ENCODE measurements around the gene PITRM1.
A peak's percentile ranks its signal among the peaks of the same experiment; 100 is the strongest.
"Not testable (repeated sequence)": the region's sequence is repeated elsewhere in the genome, so short reads cannot be mapped to it uniquely, and the experiment has no call there.

The PITRM1 gene

GRCh38 chr10:3123571-3124411 lies 48.8 kb downstream of the PITRM1 start:
- peak in 4 of 51 donors; percentile 19 to 38 (median 34) for DNase-seq

GRCh38 chr10:3122486-3123205 lies 49.9 kb downstream of the PITRM1 start:
- DNase-seq, result no peak

- no peak for DNase-seq
Measured at GRCh38 chr10:3122034-3122433, 50.5 kb downstream of the PITRM1 start.

DNA sequence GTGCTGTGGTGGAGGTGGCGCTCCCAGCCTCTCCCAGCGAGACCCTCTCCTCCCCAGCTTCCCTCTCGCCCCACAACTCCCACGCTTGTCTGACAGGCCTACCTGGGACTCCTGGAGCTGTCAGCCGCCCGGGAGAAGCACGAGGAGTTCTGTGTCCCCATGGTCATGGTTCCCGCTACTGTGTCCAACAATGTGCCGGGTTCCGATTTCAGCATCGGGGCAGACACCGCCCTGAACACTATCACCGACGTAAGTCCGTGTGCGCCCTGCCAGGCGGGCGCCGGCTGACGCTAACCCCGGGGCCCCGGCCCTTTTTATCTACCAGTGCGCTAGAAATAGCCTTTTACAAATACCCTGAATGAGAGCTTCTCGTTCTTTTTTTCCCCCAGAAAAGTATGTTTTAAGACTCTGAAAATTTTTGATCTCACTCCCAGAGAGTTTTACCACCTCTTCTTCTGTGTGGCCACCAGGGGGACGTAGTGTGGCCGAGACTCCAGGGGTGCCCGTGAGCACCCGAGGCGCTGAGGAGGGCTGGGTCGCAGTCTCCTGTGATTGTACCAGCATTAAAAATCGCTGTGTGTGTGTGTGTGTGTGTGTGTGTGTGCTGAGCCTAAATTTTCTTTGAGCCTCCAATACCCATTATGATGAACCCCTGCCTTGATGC lies 52.7 kb downstream of the PITRM1 start:
- peak in 10 of 51 donors; percentile 13 to 48 (median 26) for DNase-seq

DNA sequence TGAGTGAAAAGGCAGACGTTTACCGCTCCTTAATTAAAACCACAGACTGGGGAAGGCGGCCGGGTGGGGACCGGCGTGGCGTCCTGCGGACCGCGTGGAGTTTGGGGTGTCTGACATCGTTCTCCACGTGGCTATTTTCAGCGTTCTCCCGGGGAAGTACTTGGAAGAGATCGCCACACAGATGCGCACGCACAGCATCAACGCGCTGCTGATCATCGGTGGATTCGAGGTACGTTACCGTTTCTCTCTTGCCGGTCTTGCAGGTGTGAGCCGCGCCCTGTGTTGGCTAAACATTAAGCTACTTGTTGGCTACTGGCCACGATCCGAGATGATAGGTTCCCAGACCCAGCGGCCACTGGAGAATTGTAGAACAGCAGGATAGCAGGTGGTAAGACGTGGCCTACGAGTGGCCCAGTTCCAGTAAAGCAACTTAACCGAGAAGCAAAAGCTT lies 53.9 kb downstream of the PITRM1 start:
- no peak for DNase-seq

DNA sequence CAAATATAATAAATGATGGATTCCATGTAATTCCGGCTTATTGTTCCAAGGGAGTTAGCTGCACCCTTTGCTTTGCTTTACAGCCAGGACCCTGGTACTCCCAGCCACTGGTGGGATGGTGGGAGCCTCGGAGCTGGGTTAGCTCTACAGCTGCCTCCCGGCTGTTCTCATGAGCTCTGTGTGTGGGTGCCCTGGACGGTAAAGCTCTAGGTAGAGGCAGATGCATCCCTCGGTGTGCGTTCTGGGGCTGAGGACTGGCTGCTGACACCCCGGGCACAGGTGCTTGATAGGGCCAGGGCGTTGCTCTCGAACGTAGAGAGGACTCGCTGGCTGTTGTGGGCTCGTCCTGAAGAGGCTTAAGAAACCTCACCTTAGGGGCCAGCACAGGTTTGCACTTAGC lies 55.1 kb downstream of the PITRM1 start:
- no peak for DNase-seq

GRCh38 chr10:3116508-3117100 lies 56.0 kb downstream of the PITRM1 start:
- no peak for DNase-seq

- no peak for DNase-seq
Measured at GRCh38 chr10:3115685-3116084, 56.9 kb downstream of the PITRM1 start.

DNA sequence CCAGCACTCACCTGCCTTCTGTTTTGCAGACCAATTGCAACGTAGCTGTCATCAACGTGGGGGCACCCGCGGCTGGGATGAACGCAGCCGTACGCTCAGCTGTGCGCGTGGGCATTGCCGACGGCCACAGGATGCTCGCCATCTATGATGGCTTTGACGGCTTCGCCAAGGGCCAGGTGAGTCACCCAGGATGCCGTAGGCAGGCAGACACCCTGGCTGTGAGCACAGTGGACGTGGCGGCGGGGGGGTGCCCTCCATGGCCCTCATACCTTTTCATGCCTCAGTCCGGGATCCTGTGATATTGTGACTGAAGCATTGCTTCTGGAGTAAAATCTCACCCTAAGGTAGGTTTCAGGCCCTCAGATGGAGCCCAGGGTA lies 59.2 kb downstream of the PITRM1 start:
- DNase-seq, result no peak

DNA sequence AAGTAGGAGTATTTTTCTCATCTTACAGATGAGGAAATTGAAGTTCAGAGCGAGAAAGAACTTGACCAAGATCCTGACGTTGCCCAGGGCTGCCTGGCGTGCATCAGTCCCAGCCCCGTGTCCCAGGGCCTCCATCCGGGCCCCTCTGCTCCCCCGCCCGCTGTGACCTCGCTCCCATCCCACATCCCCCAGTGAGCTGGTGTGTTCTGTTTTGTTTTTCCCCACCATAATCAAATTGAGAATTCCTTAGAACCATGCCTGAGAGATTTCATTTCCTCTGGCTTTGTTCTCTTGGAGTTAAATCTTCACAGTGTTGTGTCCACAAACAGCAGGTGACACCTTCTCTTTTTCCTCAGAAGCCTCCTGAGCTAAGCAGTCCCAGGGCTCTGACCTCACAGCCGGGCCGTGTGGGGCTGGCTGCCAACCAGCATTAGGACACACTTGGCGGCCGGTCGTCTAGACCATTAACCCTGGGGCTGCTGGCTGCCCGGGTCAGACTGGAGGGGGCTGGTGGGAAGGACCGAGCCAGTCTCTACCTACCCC lies 60.9 kb downstream of the PITRM1 start:
- peak in 23 of 51 donors; percentile 17 to 69 (median 40) for DNase-seq

DNA sequence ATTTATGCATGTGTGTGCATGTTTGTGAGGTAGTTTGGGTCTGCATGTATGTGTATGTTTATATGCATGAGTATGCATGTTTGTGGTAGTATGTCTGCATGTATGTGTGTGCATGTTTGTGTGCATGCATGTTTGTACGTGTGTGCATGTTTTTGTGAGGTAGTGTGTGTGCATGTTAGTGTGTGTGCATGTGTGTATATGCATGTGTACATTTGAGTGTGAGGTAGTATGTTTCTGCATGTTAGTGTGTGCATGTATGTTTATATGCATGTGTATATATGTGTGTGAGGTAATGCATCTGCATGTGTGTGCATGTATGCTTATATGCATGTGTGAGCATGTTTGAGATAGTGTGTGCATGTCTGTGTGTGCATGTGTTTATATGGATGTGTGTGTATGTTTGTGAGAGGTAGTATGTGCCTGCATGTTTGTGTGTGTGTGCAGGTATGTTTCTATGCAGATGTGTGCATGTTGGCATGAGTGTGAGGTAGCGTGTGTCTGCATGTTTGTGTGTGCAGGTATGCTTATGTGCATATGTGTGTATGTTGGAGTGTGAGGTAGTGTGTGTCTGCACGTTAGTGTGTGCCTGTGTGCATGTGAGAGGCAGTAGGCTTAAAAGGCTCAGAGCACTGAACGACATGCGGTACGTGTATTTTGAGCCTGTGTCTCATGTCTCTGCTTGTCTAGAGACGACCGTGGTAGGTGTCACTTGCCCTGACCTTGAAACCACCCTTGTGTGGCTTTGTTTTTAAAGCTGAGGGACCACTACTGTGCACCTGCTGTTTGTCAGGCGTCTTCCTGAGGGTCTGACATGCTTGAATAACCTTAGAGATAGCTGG lies 61.6 kb downstream of the PITRM1 start:
- no peak for DNase-seq

DNA sequence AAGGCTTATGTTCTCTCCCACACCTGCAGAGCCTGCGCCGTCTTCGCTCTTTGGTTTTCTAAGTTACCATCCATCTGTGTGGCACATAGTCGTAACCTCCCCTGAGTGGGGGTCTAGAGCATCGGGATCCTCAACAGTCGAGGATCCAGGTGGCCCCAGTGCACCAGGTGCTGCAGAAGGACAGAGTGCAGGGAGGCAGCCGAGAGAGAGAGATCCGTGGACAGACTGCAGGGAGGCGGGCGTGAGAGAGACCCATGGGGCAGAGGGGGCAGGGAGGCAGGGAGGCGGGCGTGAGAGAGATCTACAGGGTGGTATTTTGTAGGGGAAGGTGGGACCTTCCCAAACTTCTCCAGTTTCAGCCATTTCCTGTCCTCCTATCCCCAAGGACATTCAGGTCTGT lies 62.9 kb downstream of the PITRM1 start:
- no peak for DNase-seq

DNA sequence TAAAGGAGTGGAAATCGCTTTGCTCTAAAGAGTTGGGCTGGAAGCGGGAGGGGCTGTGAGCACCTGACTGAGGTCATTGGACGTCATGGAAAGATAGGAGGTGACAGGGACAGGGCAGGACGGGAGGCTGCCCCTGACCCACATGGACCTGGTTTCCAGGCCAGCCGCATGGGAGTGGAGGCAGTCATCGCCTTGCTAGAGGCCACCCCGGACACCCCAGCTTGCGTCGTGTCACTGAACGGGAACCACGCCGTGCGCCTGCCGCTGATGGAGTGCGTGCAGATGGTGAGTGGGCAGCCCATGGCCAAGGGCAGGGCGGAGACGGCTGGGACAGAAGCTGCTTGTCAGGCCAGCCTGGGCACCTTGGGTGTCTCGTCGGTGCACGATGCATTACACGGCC lies 63.4 kb downstream of the PITRM1 start:
- no peak for DNase-seq

DNA sequence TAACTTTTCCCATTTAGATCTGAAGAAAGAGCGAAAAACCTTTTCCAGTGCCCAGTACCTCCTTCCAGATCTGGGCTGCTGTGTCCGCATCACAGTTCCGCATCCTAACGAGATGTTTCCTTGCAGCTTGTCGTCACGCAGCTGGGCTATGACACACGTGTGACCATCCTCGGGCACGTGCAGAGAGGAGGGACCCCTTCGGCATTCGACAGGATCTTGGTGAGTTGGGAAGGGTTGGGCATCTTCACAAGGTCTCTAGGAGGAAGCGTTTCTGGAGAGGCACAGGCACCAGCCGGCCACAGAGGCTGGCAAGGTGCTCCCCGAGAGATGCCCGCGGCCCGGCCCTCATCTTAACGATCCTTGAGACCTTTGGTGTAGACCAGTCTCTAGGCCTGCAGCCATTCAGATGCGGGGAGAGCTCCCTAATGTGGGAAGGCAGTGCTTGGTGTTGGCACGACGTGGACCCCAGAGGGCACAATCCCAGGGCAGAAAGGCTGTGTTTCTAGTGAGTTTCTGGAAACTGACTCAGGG lies 63.9 kb downstream of the PITRM1 start:
- DNase-seq, result no peak

- DNase-seq, result no peak
Measured at GRCh38 chr10:3108033-3108432, 64.5 kb downstream of the PITRM1 start.

- DNase-seq, result peak in 49 of 51 donors; percentile 31 to 95 (median 80)
Measured at GRCh38 chr10:3107426-3107961, 65.1 kb downstream of the PITRM1 start.

GRCh38 chr10:3106928-3107425 lies 65.6 kb downstream of the PITRM1 start:
- no peak for DNase-seq

DNA sequence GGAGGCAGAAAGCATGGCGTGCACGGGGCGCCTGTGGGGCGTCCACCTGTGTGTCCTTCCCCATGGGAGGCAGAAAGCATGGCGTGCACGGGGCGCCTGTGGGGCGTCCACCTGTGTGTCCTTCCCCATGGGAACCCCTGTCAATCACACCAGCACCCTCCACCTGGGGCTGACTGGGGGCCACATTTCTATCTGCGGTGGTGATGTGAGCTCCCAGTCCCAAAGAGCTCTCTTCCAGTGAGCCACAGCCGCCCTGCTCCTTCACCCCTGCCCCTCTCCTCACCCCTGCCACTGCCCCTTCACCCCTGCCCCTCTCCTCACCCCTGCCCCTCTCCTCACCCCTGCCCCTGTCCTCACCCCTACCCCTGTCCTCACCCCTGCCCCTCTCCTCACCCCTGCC lies 66.3 kb downstream of the PITRM1 start:
- DNase-seq, result not testable (repeated sequence)

GRCh38 chr10:3105905-3106304 lies 66.7 kb downstream of the PITRM1 start:
- no peak for DNase-seq

- DNase-seq, result no peak
Measured at GRCh38 chr10:3105166-3105565, 67.4 kb downstream of the PITRM1 start.

Data from hypothalamus (tissue), 51 donors.